AG04450 (cell line): ENCODE results near the gene ZDHHC24. TPM values are rescaled to one million over a fixed set of nuclear protein-coding genes. Genes with fewer than 3 reads are reported as not detected.

Experiments used
- CTCF ChIA-PET: fragments of 300-600, 350-600 bp; formaldehyde crosslinking; extraction: SDS; loops from one replicate; lab custom pipeline; 2022; ENCODE audit warnings: antibody characterized with exemption, inconsistent platforms; lab: Charles Lee
- POLR2A ChIA-PET: fragments of 350-600 bp; formaldehyde crosslinking; extraction: SDS; loops from one replicate; lab custom pipeline; 2021; ENCODE audit warnings: antibody characterized with exemption, inconsistent platforms; lab: Yijun Ruan, JAX
- DNase-seq: peaks from one replicate; pipeline ENCODE4 v3.0.0-alpha.2; 2011; ENCODE audit warnings: low read depth, low spot score
- H3K27ac ChIP-seq: one replicate; pipeline ENCODE4 v1.5.1; 2012; ENCODE audit warnings: low read depth, low read length, control low read depth
- H3K27me3 ChIP-seq: one replicate; pipeline ENCODE4 v1.6.0; 2012; ENCODE audit warnings: low read length; ENCODE audit not compliant: control insufficient read depth, insufficient read depth
- H3K4me3 ChIP-seq: 2 replicates; pipeline ENCODE4 v1.5.1; 2011; ENCODE audit warnings: mild to moderate bottlenecking, low read depth, low read length, control low read depth
- H3K9me3 ChIP-seq: 2 replicates; pipeline ENCODE4 v1.5.1; 2012; ENCODE audit warnings: low read length; ENCODE audit not compliant: control insufficient read depth, insufficient read depth
- CTCF ChIP-seq: IDR thresholded peaks from 2 replicates; pipeline ENCODE4 v1.5.1; 2011; ENCODE audit warnings: low read depth, low read length, control low read depth, inconsistent platforms
- polyA plus RNA-seq: library from polyadenylated mRNA; depleted of rRNA; stranded (reverse); fragments of >200 nt; gene quantifications from 2 replicates; pipeline ENCODE4 v1.2.3, GENCODE V29; 2011

Gene ZDHHC24
- polyA plus RNA-seq, 1 experiment: 6.2 TPM

DNA sequence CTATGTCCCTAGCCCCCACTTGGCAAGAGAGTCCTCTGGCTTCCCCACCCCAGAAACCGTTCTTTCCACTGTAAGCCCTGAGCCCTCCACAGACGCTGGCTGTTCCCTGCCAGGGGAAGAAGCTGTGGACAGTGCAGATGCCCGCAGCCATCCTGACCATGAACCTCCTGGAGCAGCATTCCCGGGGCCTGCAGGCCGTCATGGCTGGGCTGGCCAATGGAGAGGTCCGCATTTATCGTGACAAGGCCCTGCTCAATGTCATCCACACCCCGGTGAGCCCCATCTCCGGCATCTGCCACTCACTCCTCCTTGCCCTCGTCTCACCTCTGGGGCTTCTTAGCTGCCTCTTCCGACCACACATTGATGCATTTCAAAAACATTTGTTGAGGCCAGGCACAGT is 22.2 kb downstream of the ZDHHC24 start:
- DNase-seq: no peak
- TF ChIP-seq CTCF: no peak
- Histone ChIP-seq H3K27ac (no peak overlapping the region), H3K4me3 (no peak overlapping the region), H3K9me3 (no peaks in the 10 kb centered on the region), H3K27me3 (no peaks in the 10 kb centered on the region)
- CTCF ChIA-PET: no interaction called here
- POLR2A ChIA-PET: interaction anchor here (0.5 kb wide), 1 partner anchor 472 kb away, joined by 4 read pairs; no protein-coding TSS in a partner anchor

- Histone ChIP-seq H3K27ac (peak overlapping the region; percentile 2), H3K27me3 (no peaks in the 10 kb centered on the region), H3K4me3 (peak overlapping the region; percentile 97), H3K9me3 (no peaks in the 10 kb centered on the region)
- CTCF ChIA-PET: no interaction called here
- POLR2A ChIA-PET: interaction anchor here (1.5 kb wide), 1 partner anchor 35 kb away, joined by 6 read pairs; the partner anchor contains the start of gene ZDHHC24
- no peak for TF ChIP-seq CTCF
- no peak for DNase-seq
Measured at GRCh38 chr11:66510990-66511339, 34.9 kb downstream of the ZDHHC24 start.

GRCh38 chr11:66510271-66510989 is 35.4 kb downstream of the ZDHHC24 start, which contains the start of gene BBS1:
Gene BBS1 (plus strand): TSS chr11:66510635. CDS start chr11:66510660, 25 bp downstream.
- CTCF ChIA-PET: interaction anchor here (0.6 to 1.0 kb wide), 2 partner anchors 135 to 222 kb away, joined by 6 read pairs; no protein-coding TSS in a partner anchor
- no peaks in the 10 kb centered on the region for H3K9me3 ChIP-seq
- no peak; the same call in 1 of the 2 replicates for TF ChIP-seq CTCF
- peak within 1 kb of the TSS; percentile 2 for H3K27ac ChIP-seq
- peak within 1 kb of the TSS; percentile 97 for H3K4me3 ChIP-seq
- POLR2A ChIA-PET: interaction anchor here (0.6 to 1.5 kb wide), 3 partner anchors 30 to 44 kb away, joined by 3 to 6 read pairs (median 4); partner anchors contain the start of genes DPP3, PELI3 and ZDHHC24
- DNase-seq: peak; percentile 26
- no peaks in the 10 kb centered on the region for H3K27me3 ChIP-seq

- ChIA-PET CTCF (interaction anchor here (0.6 to 1.0 kb wide), 2 partner anchors 136 to 145 kb away, joined by 4 to 6 read pairs; no protein-coding TSS in a partner anchor), POLR2A (interaction anchor here (1.3 kb wide), 1 partner anchor 29 kb away, joined by 3 read pairs; the partner anchor contains the start of gene DPP3)
- Histone ChIP-seq H3K27ac (no peak overlapping the region), H3K4me3 (no peak overlapping the region), H3K9me3 (no peaks in the 10 kb centered on the region), H3K27me3 (no peaks in the 10 kb centered on the region)
- TF ChIP-seq CTCF: no peak
- no peak for DNase-seq
Measured at GRCh38 chr11:66509131-66509561, 36.7 kb downstream of the ZDHHC24 start.

GRCh38 chr11:66505276-66505816 is 40.5 kb downstream of the ZDHHC24 start:
- no peak for DNase-seq
- no peaks in the 10 kb centered on the region for H3K9me3 ChIP-seq
- CTCF ChIA-PET: no interaction called here

More at GRCh38 chr11:66505276-66505816, 40.5 kb downstream of the ZDHHC24 start:
- no peak for TF ChIP-seq CTCF
- H3K27me3 ChIP-seq: no peaks in the 10 kb centered on the region
- no peak overlapping the region for H3K4me3 ChIP-seq
- H3K27ac ChIP-seq: no peak overlapping the region
- POLR2A ChIA-PET: interaction anchor here (0.7 kb wide), 1 partner anchor 173 kb away, joined by 8 read pairs; no protein-coding TSS in a partner anchor
